Esophagus muscularis mucosa (tissue), 4 donors: ENCODE measurements around the gene CDKN2B-AS1. TPM values are rescaled to one million over a fixed set of nuclear protein-coding genes. Genes with fewer than 3 reads are reported as not detected.

Experiments used
- DNase-seq: peaks from one replicate; pipeline ENCODE4 v3.0.0-alpha.2; 2017; ENCODE audit errors: extremely low spot score
- H3K27ac ChIP-seq, 4 donors: fragments of 200-600 bp; sonication (generic); replicated peaks in 1 of 4; 1 replicate in 3 of 4; 2 replicates in 1 of 4; pipeline ENCODE4 v1.5.1; 2016 to 2019; ENCODE audit warnings: mild to moderate bottlenecking in 1 of 4
- H3K27me3 ChIP-seq, 4 donors: fragments of 200-600 bp; sonication (generic); one replicate each; pipeline versions ENCODE4 v1.5.1 to v1.6.0; 2016 to 2019
- H3K36me3 ChIP-seq, 4 donors: fragments of 200-600 bp; sonication (generic); one replicate each; pipeline ENCODE4 v1.5.1; 2016 to 2019
- H3K4me1 ChIP-seq, 4 donors: fragments of 200-600 bp; sonication (generic); one replicate each; pipeline ENCODE4 v1.5.1; 2016 to 2019
- H3K4me3 ChIP-seq, 4 donors: fragments of 200-600 bp; sonication (generic); 1 replicate in 2 of 4; 2 replicates in 2 of 4; pipeline ENCODE4 v1.5.1; 2016 to 2019; ENCODE audit warnings: mild to moderate bottlenecking in 4 of 4, moderate library complexity in 1 of 4
- H3K9me3 ChIP-seq, 4 donors: fragments of 200-600 bp; sonication (generic); 1 replicate in 3 of 4; 2 replicates in 1 of 4; pipeline ENCODE4 v1.5.1; 2016 to 2019
- CTCF ChIP-seq, 3 experiments: fragments of 200-600 bp in 2 of 3; fragments of 450-650 bp in 1 of 3; sonication (generic) in 2 of 3; IDR thresholded peaks; one replicate each; pipeline ENCODE4 v1.5.1; 2017 to 2019; ENCODE audit warnings: antibody characterized with exemption in 3 of 3, mild to moderate bottlenecking in 2 of 3, moderate library complexity in 1 of 3
- EP300 ChIP-seq: sonication (generic); formaldehyde crosslinking; IDR thresholded peaks from one replicate; pipeline ENCODE4 v1.6.1; 2017; ENCODE audit warnings: antibody characterized with exemption
- POLR2A ChIP-seq: fragments of 450-650 bp; IDR thresholded peaks from one replicate; pipeline ENCODE4 v1.6.1; 2017; ENCODE audit warnings: antibody characterized with exemption, moderate library complexity, mild to moderate bottlenecking, low read depth
- POLR2AphosphoS5 ChIP-seq, 2 donors: sonication (generic); formaldehyde crosslinking; IDR thresholded peaks; one replicate each; pipeline ENCODE4 v1.6.1; 2017; ENCODE audit warnings: antibody characterized with exemption in 2 of 2
- WGBS: methylation state at CpG from one replicate; pipeline ENCODE4 v1.1.5; 2018; 5-methylcytosine and 5-hydroxymethylcytosine counted together
- intact Hi-C: fragments of 100-400 bp; cut with DNase I; formaldehyde crosslinking; loops from one replicate; pipeline ENCODE4 v1.15.1; 2023
- total RNA-seq, 4 donors: library from RNA; depleted of rRNA; stranded (reverse); fragments of >200 nt; gene quantifications; one replicate each; pipeline versions ENCODE4 v1.1.0 to v1.2.1, GENCODE V29; 2016

The CDKN2B-AS1 gene
- total RNA-seq, 4 donors from 2014 or later = 0.52 to 1.3 (median 0.85) TPM

- no peak overlapping the region for H3K27ac ChIP-seq
- TF ChIP-seq POLR2A (no peak), EP300 (no peak), CTCF (IDR thresholded peaks at IDR 0.05) (no peak), POLR2AphosphoS5 (IDR thresholded peaks at IDR 0.05) (no peak)
- H3K9me3 ChIP-seq = no peaks in the 10 kb centered on the region
- intact Hi-C loops = no loop called here
- DNase-seq = no peak
- H3K4me3 ChIP-seq = no peak overlapping the region
- H3K27me3 ChIP-seq = peaks cover 0 to 86% (median 21%) of the 10 kb centered on the region in 4 donors
- no peaks in the 10 kb centered on the region for H3K36me3 ChIP-seq
- no peaks in the 10 kb centered on the region for H3K4me1 ChIP-seq
Observed at GRCh38 chr9:21984101-21984500, 10.5 kb upstream of the CDKN2B-AS1 start.

DNA sequence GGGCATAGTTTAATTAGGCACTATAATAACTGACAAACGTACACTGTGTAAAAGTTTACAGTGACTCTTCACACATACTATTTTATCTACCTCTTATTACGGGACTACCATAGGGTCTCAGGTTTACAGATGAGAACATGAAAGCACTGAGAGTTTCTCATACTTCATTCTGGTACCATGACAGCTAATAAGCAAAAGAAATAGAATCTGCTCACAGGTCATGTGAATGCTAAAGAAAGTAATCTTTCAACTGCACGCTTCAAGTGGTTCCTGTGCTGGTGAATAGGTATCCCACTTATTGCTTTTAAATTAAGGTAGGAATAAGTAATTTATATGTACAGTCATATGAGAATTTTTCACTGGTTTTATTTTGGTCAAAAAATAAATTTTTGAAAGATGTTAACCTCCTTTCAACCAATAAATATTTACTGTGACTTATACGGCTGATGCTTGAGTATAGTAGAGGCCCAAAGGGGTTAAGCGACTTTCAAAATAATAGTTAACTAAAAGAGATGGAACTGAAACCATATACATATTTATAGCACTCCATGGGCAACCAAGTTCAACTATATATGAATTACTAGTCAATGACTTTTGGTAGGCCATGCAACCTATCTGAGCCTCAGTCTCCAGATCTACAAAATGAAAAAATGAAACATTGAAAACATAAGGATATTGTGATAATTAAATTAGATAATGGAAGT lies 8.5 kb upstream of the CDKN2B-AS1 start:
- H3K27ac ChIP-seq = no peak overlapping the region
- H3K4me3 ChIP-seq = no peak overlapping the region
- peaks cover 0 to 7% (median 0%) of the 10 kb centered on the region in 4 donors for H3K4me1 ChIP-seq
- 83% methylated on average over 5 of the region's 5 CpGs for WGBS
- H3K36me3 ChIP-seq = no peaks in the 10 kb centered on the region
- no peak for DNase-seq
- TF ChIP-seq POLR2AphosphoS5 (IDR thresholded peaks at IDR 0.05) (no peak), CTCF (IDR thresholded peaks at IDR 0.05) (no peak), POLR2A (no peak), EP300 (no peak)
- H3K9me3 ChIP-seq = no peaks in the 10 kb centered on the region
- peaks cover 0 to 91% (median 27%) of the 10 kb centered on the region in 4 donors for H3K27me3 ChIP-seq
- intact Hi-C loops = no loop called here

- Histone ChIP-seq H3K27me3 (peaks cover 0 to 92% (median 22%) of the 10 kb centered on the region in 4 donors), H3K27ac (no peak overlapping the region), H3K36me3 (no peaks in the 10 kb centered on the region), H3K9me3 (no peaks in the 10 kb centered on the region), H3K4me1 (peaks cover 0 to 7% (median under 1%) of the 10 kb centered on the region in 4 donors), H3K4me3 (no peak overlapping the region)
- TF ChIP-seq POLR2A = no peak
- TF ChIP-seq POLR2AphosphoS5 (IDR thresholded peaks at IDR 0.05) = no peak
- no peak for TF ChIP-seq EP300
- no peak for TF ChIP-seq CTCF (IDR thresholded peaks at IDR 0.05)
- intact Hi-C loops = no loop called here
- DNase-seq = no peak
- WGBS = 49% methylated on average over 9 of the region's 9 CpGs
Observed at GRCh38 chr9:21988056-21988990, 6.3 kb upstream of the CDKN2B-AS1 start.

GRCh38 chr9:21989440-21990189 lies 5.0 kb upstream of the CDKN2B-AS1 start:
- Histone ChIP-seq H3K27ac (no peak overlapping the region), H3K27me3 (peaks cover 0 to 89% (median 21%) of the 10 kb centered on the region in 4 donors), H3K4me3 (no peak overlapping the region), H3K9me3 (no peaks in the 10 kb centered on the region), H3K4me1 (peaks cover 6 to 17% (median 12%) of the 10 kb centered on the region in 4 donors), H3K36me3 (no peaks in the 10 kb centered on the region)
- DNase-seq = no peak
- WGBS = 28% methylated on average over 35 of the region's 35 CpGs
- no peak for TF ChIP-seq EP300
- TF ChIP-seq CTCF (IDR thresholded peaks at IDR 0.05) = no peak
- TF ChIP-seq POLR2A = no peak
- TF ChIP-seq POLR2AphosphoS5 (IDR thresholded peaks at IDR 0.05) = no peak
- intact Hi-C loops = no loop called here
